Trophoblast cell (in vitro differentiated cells and primary cell): ENCODE data around the gene FADS6.

Experiments used
- DNase-seq, 2 donors: peaks; one replicate each; pipeline ENCODE4 v3.0.0-alpha.2; 2016
- H2AFZ ChIP-seq: 2 replicates; pipeline ENCODE4 v1.6.1; 2013; ENCODE audit warnings: low read length, moderate library complexity, mild to moderate bottlenecking; ENCODE audit not compliant: insufficient read depth, poor library complexity
- H2AK5ac ChIP-seq: 2 replicates; pipeline ENCODE4 v1.6.1; 2013; ENCODE audit warnings: mild to moderate bottlenecking, low read length
- H2BK120ac ChIP-seq: 2 replicates; pipeline ENCODE4 v1.6.1; 2013; ENCODE audit warnings: low read length, mild to moderate bottlenecking, moderate library complexity; ENCODE audit not compliant: insufficient read depth, poor library complexity
- H2BK12ac ChIP-seq: 2 replicates; pipeline ENCODE4 v1.6.1; 2013; ENCODE audit warnings: mild to moderate bottlenecking, low read length, moderate library complexity
- H2BK5ac ChIP-seq: 2 replicates; pipeline ENCODE4 v1.6.1; 2013; ENCODE audit warnings: low read length, low read depth, moderate library complexity, mild to moderate bottlenecking; ENCODE audit not compliant: poor library complexity
- H3K14ac ChIP-seq: 2 replicates; pipeline ENCODE4 v1.6.1; 2013; ENCODE audit warnings: mild to moderate bottlenecking, low read length
- H3K18ac ChIP-seq: 2 replicates; pipeline ENCODE4 v1.6.1; 2013; ENCODE audit warnings: mild to moderate bottlenecking, low read length
- H3K23ac ChIP-seq: 2 replicates; pipeline ENCODE4 v1.6.1; 2013; ENCODE audit warnings: low read length
- H3K27ac ChIP-seq: 2 replicates; pipeline ENCODE4 v1.5.1; 2013; ENCODE audit warnings: low read depth, mild to moderate bottlenecking, inconsistent platforms, low read length, moderate library complexity
- H3K27me3 ChIP-seq: 2 replicates; pipeline ENCODE4 v1.6.1; 2013; ENCODE audit warnings: inconsistent platforms, mild to moderate bottlenecking, low read length, moderate library complexity; ENCODE audit not compliant: insufficient read depth
- H3K36me3 ChIP-seq, 2 experiments: 1 replicate in 1 of 2; 2 replicates in 1 of 2; pipeline ENCODE4 v1.6.1; 2013; ENCODE audit warnings: low read length in 2 of 2, mild to moderate bottlenecking in 2 of 2, moderate library complexity in 1 of 2; ENCODE audit not compliant: insufficient read depth in 2 of 2, control insufficient read depth in 1 of 2
- H3K4ac ChIP-seq: 2 replicates; pipeline ENCODE4 v1.6.1; 2013; ENCODE audit warnings: low read depth, mild to moderate bottlenecking, low read length, moderate library complexity
- H3K4me1 ChIP-seq, 2 experiments: 1 replicate in 1 of 2; 2 replicates in 1 of 2; pipeline ENCODE4 v1.6.1; 2013; ENCODE audit warnings: low read length in 2 of 2, mild to moderate bottlenecking in 2 of 2, moderate library complexity in 1 of 2; ENCODE audit not compliant: insufficient read depth in 2 of 2, control insufficient read depth in 1 of 2
- H3K4me2 ChIP-seq: 2 replicates; pipeline ENCODE4 v1.6.1; 2013; ENCODE audit warnings: inconsistent platforms, mild to moderate bottlenecking, low read length, moderate library complexity
- H3K4me3 ChIP-seq: 2 replicates; pipeline ENCODE4 v1.5.1; 2013; ENCODE audit warnings: mild to moderate bottlenecking, low read depth, low read length, inconsistent platforms
- H3K79me1 ChIP-seq: one replicate; pipeline ENCODE4 v1.6.1; 2013; ENCODE audit warnings: low read length
- H3K79me2 ChIP-seq: 2 replicates; pipeline ENCODE4 v1.6.1; 2013; ENCODE audit warnings: low read length, mild to moderate bottlenecking; ENCODE audit not compliant: control insufficient read depth, insufficient read depth, poor library complexity
- H3K9ac ChIP-seq: 2 replicates; pipeline ENCODE4 v1.6.1; 2013; ENCODE audit warnings: mild to moderate bottlenecking, low read length
- H3K9me3 ChIP-seq: 2 replicates; pipeline ENCODE4 v1.6.1; 2013; ENCODE audit warnings: low read depth, mild to moderate bottlenecking, control low read depth, inconsistent platforms, low read length; ENCODE audit not compliant: insufficient read depth
- H4K12ac ChIP-seq: 2 replicates; pipeline ENCODE4 v1.6.1; 2013; ENCODE audit warnings: low read depth, mild to moderate bottlenecking, low read length, moderate library complexity
- H4K8ac ChIP-seq: 2 replicates; pipeline ENCODE4 v1.6.1; 2013; ENCODE audit warnings: low read depth, mild to moderate bottlenecking, low read length, moderate library complexity
- H4K91ac ChIP-seq: one replicate; pipeline ENCODE4 v1.6.1; 2013; ENCODE audit warnings: low read depth, mild to moderate bottlenecking, low read length, moderate library complexity
- WGBS: extraction: QIAGEN DNeasy Blood & Tissue Kit; methylation state at CpG from one replicate; pipeline ENCODE4 v1.1.7; 2013; ENCODE audit warnings: missing lambda C conversion rate; ENCODE audit not compliant: insufficient read length, insufficient coverage; ENCODE audit errors: extremely low coverage; 5-methylcytosine and 5-hydroxymethylcytosine counted together

Gene FADS6

DNA sequence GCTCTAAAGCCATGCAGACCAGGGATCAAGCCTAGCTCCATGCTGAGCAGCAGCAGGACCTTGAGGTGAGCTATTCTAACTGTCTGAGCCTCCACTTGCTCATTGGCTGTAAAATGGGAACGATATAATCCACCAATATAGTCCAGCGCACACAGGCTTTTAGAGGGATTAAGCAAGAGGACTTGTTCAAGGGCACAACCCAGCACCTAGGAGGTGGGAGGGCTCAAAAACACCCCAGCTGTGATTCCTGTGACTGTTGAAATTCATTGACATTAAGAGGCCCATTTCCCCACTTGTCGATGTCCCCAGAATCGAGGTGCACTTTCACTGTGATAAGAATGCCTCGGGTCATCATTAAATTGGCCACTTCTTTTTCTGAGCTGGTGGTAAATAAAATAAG is 25.5 kb upstream of the FADS6 start:
- no peak overlapping the region for H4K8ac ChIP-seq
- no peak overlapping the region for H2AK5ac ChIP-seq
- H3K27me3 ChIP-seq, result peaks cover 10% of the 10 kb centered on the region
- no peak overlapping the region for H2BK12ac ChIP-seq
- no peak overlapping the region for H4K91ac ChIP-seq
- peaks cover 7% of the 10 kb centered on the region for H3K9me3 ChIP-seq
- no peak overlapping the region for H3K4ac ChIP-seq
- no CpG with 5 or more reads among the region's 5 CpGs for WGBS
- no peak overlapping the region for H3K4me3 ChIP-seq
- H4K12ac ChIP-seq, result no peak overlapping the region
- H2BK5ac ChIP-seq, result no peak overlapping the region
- no peak overlapping the region for H3K9ac ChIP-seq
- no peaks in the 10 kb centered on the region for H3K4me1 ChIP-seq
- no peaks in the 10 kb centered on the region for H3K79me2 ChIP-seq
- no peak overlapping the region for H3K14ac ChIP-seq
- H3K27ac ChIP-seq, result no peak overlapping the region
- no peak overlapping the region for H2BK120ac ChIP-seq
- DNase-seq, result no peak
- no peak overlapping the region for H2AFZ ChIP-seq
- no peak overlapping the region for H3K23ac ChIP-seq
- H3K79me1 ChIP-seq, result no peaks in the 10 kb centered on the region
- H3K4me2 ChIP-seq, result no peak overlapping the region
- H3K18ac ChIP-seq, result no peak overlapping the region
- no peaks in the 10 kb centered on the region for H3K36me3 ChIP-seq

GRCh38 chr17:74917430-74917829 is 24.0 kb upstream of the FADS6 start:
- Histone ChIP-seq H4K91ac (no peak overlapping the region), H3K36me3 (no peaks in the 10 kb centered on the region), H3K4me3 (no peak overlapping the region), H4K12ac (no peak overlapping the region), H3K14ac (no peak overlapping the region), H2AFZ (no peak overlapping the region), H2BK12ac (no peak overlapping the region), H3K4ac (no peak overlapping the region), H2AK5ac (no peak overlapping the region), H4K8ac (no peak overlapping the region), H2BK120ac (no peak overlapping the region), H3K23ac (no peak overlapping the region), H3K9me3 (peaks cover 7% of the 10 kb centered on the region), H3K79me1 (no peaks in the 10 kb centered on the region), H3K4me2 (no peak overlapping the region), H3K18ac (no peak overlapping the region), H3K4me1 (no peaks in the 10 kb centered on the region), H3K79me2 (no peaks in the 10 kb centered on the region), H2BK5ac (no peak overlapping the region), H3K9ac (no peak overlapping the region), H3K27me3 (peaks cover 2% of the 10 kb centered on the region), H3K27ac (no peak overlapping the region)
- WGBS, result no CpG with 5 or more reads among the region's 10 CpGs
- no peak for DNase-seq

DNA sequence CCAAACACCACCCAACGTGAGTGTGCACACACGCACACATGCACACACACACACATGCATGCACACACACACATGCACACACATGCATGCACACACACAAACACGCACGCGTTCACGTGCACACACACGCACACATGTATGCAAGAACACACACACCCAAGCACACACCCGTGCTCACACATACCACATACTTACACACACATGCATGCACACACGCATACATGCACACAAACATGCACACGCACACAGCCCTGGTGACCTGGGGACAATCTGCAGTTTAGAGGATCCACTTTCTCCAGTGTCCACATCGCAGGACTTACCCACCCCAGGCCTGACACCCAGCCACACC is 23.4 kb upstream of the FADS6 start:
- H3K79me2 ChIP-seq, result no peaks in the 10 kb centered on the region
- H3K18ac ChIP-seq, result no peak overlapping the region
- no peak overlapping the region for H4K91ac ChIP-seq
- H3K27ac ChIP-seq, result no peak overlapping the region
- DNase-seq, result no peak
- no peak overlapping the region for H3K9ac ChIP-seq
- no peaks in the 10 kb centered on the region for H3K27me3 ChIP-seq
- H2AFZ ChIP-seq, result no peak overlapping the region
- no peak overlapping the region for H3K4me3 ChIP-seq
- no peak overlapping the region for H3K4me2 ChIP-seq
- H3K9me3 ChIP-seq, result peaks cover 7% of the 10 kb centered on the region
- no peaks in the 10 kb centered on the region for H3K4me1 ChIP-seq
- no peak overlapping the region for H2BK120ac ChIP-seq
- no peak overlapping the region for H3K23ac ChIP-seq
- H2BK12ac ChIP-seq, result no peak overlapping the region
- no peak overlapping the region for H4K12ac ChIP-seq
- no peaks in the 10 kb centered on the region for H3K36me3 ChIP-seq
- H2BK5ac ChIP-seq, result no peak overlapping the region
- H3K79me1 ChIP-seq, result no peaks in the 10 kb centered on the region
- no peak overlapping the region for H4K8ac ChIP-seq
- WGBS, result no CpG with 5 or more reads among the region's 11 CpGs
- H3K4ac ChIP-seq, result no peak overlapping the region
- no peak overlapping the region for H2AK5ac ChIP-seq
- H3K14ac ChIP-seq, result no peak overlapping the region

- no peaks in the 10 kb centered on the region for H3K79me2 ChIP-seq
- H3K4me2 ChIP-seq, result no peak overlapping the region
- no peak overlapping the region for H3K14ac ChIP-seq
- H3K18ac ChIP-seq, result no peak overlapping the region
- no peak overlapping the region for H3K4ac ChIP-seq
- H3K79me1 ChIP-seq, result no peaks in the 10 kb centered on the region
- no peaks in the 10 kb centered on the region for H3K27me3 ChIP-seq
- no peak overlapping the region for H3K9ac ChIP-seq
- no peak for DNase-seq
- H2AFZ ChIP-seq, result no peak overlapping the region
- no peak overlapping the region for H4K12ac ChIP-seq
- H4K8ac ChIP-seq, result no peak overlapping the region
- H3K36me3 ChIP-seq, result no peaks in the 10 kb centered on the region
- no peak overlapping the region for H2BK120ac ChIP-seq
- no CpG with 5 or more reads among the region's 13 CpGs for WGBS
- no peak overlapping the region for H2AK5ac ChIP-seq
- no peaks in the 10 kb centered on the region for H3K4me1 ChIP-seq
- no peak overlapping the region for H2BK12ac ChIP-seq
- H2BK5ac ChIP-seq, result no peak overlapping the region
- no peak overlapping the region for H4K91ac ChIP-seq
- peaks cover 5% of the 10 kb centered on the region for H3K9me3 ChIP-seq
- no peak overlapping the region for H3K23ac ChIP-seq
- no peak overlapping the region for H3K4me3 ChIP-seq
- H3K27ac ChIP-seq, result no peak overlapping the region
Observed at GRCh38 chr17:74916136-74916850, 22.9 kb upstream of the FADS6 start.
